Fibroblast of pulmonary artery (primary cell): ENCODE measurements around the gene CCDC184.
"Not testable (repeated sequence)": the region's sequence is repeated elsewhere in the genome, so short reads cannot be mapped to it uniquely, and the experiment has no call there.

Experiments used
- DNase-seq: peaks from one replicate; pipeline ENCODE4 v3.0.0-alpha.2; 2010; ENCODE audit warnings: low read depth
- H3K4me3 ChIP-seq: replicated peaks from 2 replicates; pipeline ENCODE4 v1.5.1; 2011; ENCODE audit warnings: low read depth, mild to moderate bottlenecking, control low read depth, low read length, moderate library complexity
- CTCF ChIP-seq: IDR thresholded peaks from 2 replicates; pipeline ENCODE4 v1.5.1; 2011; ENCODE audit warnings: mild to moderate bottlenecking, control low read depth, low read length, inconsistent platforms; ENCODE audit errors: missing control alignments

The CCDC184 gene

GRCh38 chr12:48183091-48183875, at the start of gene CCDC184:
Gene CCDC184, plus strand, starts transcription at chr12:48183644. Its CDS starts 479 bp downstream, at chr12:48184123.
- DNase-seq = peak; percentile 81
- TF ChIP-seq CTCF = peak; percentile 31

GRCh38 chr12:48135027-48135426, 48.4 kb upstream of the CCDC184 start:
- no peak for TF ChIP-seq CTCF
- DNase-seq = no peak

More at GRCh38 chr12:48183091-48183875, at the start of gene CCDC184:
- H3K4me3 ChIP-seq = peak within 1 kb of the TSS; percentile 73

GRCh38 chr12:48142818-48143674, 40.4 kb upstream of the CCDC184 start:
- TF ChIP-seq CTCF = no peak
- no peak for DNase-seq
- H3K4me3 ChIP-seq = no peak overlapping the region

More at GRCh38 chr12:48135027-48135426, 48.4 kb upstream of the CCDC184 start:
- H3K4me3 ChIP-seq = no peak overlapping the region

GRCh38 chr12:48143898-48144297, 39.5 kb upstream of the CCDC184 start:
- TF ChIP-seq CTCF = no peak
- no peak overlapping the region for H3K4me3 ChIP-seq
- DNase-seq = no peak

- no peak overlapping the region for H3K4me3 ChIP-seq
- DNase-seq = no peak
- TF ChIP-seq CTCF = no peak
Observed at GRCh38 chr12:48145981-48146380, 37.5 kb upstream of the CCDC184 start.

- no peak for DNase-seq
- no peak overlapping the region for H3K4me3 ChIP-seq
- TF ChIP-seq CTCF = no peak
Observed at GRCh38 chr12:48151103-48151771, 32.2 kb upstream of the CCDC184 start.

- DNase-seq, H3K4me3 ChIP-seq: not testable (repeated sequence)
Observed at GRCh38 chr12:48155786-48156185, 27.7 kb upstream of the CCDC184 start.
